Activated CD4-positive, alpha-beta T cell treated with anti-CD3 and anti-CD28 coated beads, Interleukin-2, amount 50 U/mL, for 16 hours (primary cell): ENCODE data around the gene KATNAL2.

Experiments used
- DNase-seq: peaks from one replicate; pipeline ENCODE4 v3.0.0-alpha.2; 2020

The KATNAL2 gene

DNA sequence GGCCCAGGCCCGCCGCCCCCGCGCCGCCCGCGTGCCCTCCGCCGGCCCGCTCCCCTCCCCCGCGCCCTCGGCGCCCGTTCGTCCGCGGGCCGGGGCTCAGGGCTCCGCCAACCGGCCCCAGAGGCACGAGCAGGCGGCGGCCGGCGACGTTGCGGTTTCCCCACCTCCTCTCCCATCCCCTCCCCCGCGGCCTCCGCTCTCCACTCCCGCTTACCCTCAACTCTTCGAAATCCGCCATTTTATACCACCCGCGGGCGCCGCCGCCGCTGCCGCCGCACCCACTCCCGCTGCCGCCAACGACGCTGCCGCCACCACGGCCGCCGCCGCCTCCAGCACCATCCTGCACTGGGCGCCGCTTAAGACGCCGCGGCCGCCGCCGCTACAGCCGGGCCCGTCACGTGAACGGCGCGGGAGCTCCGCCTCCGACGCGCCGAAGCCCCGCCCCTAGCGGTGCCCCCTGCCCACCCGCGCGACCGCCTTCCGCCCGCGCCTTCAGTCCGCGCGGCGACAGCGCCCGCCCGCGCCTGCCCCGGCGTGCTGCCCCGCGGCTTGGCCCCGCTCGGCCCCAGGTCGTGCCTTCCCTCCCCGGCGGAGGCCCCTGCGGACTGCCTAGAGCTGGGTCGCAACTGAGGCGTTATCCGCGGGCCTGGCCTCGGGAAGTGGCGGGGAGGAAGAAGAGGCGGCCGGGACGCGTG, at the start of gene KATNAL2, which contains the start of gene PIAS2:
TSS of gene KATNAL2 (plus strand) at position 495 of the 695 bp plus-strand sequence. CDS start 29,271 bp downstream, outside the sequence.
TSS of gene PIAS2 (minus strand) at position 400 of the 695 bp plus-strand sequence. CDS start at position 238, 162 bp downstream.
- DNase-seq: peak; percentile 82

GRCh38 chr18:46868169-46868921, 49.1 kb upstream of the KATNAL2 start:
- no peak for DNase-seq

DNA sequence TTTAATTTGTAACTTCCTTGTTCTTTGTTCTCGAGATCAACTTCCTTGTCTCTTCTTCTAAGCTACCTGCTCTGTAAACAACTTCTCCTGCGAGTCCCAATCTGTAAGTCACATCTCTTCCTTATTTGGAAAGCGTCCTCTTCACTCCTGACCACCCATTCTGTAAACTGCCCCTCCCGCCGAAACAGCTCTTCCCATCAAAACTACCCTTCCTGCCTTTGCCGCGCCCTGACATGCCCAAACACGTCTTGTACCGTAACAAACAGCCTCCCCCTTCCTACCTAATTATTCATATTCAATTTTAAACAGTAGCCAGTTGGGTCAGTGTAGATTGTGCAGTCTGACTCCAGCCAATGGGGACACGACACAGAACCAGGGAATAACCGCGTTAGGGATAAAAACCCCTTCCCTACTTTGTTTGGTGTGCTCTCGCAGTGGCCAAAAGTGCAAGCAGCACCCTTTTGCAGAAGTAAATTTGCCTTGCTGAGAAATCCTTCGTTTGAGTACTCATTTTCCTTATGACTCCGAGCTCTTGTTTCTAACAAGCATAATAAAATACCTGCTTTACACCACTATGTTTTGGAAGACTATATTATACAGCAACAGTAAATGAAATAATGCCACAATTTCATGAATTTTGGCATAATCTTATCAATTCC, 39.9 kb upstream of the KATNAL2 start:
- no peak for DNase-seq

GRCh38 chr18:46883180-46883579, 34.2 kb upstream of the KATNAL2 start:
- no peak for DNase-seq

GRCh38 chr18:46886893-46887292, 30.5 kb upstream of the KATNAL2 start:
- no peak for DNase-seq

DNA sequence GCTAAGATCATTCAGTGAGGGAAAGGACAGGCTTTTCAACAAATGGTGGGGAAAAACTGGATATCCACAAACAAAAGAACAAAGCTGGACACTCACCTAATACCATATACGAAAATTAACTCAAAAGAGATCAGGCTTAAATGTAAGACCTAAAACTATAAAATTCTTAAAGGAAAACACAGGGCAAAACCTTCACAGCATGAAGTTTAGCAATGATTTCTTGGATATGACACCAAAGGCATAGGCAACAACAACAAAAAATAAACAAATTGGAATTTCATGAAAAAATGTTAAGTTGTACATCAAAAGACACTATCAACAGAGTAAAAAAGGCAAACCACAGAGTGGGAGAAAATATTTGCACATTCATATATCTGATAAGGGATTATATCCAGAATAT, 28.4 kb upstream of the KATNAL2 start:
- DNase-seq: no peak

DNA sequence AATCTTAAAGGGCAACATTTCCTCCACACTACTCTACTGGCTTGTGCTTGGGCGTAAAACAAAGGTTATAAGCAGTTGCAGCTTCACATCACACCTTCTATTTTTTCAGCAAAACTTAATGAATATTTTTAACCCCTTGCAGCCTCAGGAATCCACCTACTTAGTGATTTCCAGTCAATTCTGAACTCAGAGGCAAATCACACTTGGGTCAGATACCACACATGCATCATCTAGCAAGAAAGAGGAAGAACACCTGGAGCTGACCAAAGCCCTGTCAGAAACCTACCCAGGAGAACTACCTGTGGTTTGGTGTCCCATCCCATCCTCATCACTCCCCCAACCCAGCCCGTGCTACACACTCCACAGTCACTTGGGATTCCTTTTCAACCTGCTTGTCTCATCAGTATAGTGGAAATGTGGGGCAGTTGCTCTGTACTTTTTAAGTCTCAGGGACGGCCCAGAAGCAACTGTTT, 25.6 kb upstream of the KATNAL2 start:
- peak; percentile 48 for DNase-seq

DNA sequence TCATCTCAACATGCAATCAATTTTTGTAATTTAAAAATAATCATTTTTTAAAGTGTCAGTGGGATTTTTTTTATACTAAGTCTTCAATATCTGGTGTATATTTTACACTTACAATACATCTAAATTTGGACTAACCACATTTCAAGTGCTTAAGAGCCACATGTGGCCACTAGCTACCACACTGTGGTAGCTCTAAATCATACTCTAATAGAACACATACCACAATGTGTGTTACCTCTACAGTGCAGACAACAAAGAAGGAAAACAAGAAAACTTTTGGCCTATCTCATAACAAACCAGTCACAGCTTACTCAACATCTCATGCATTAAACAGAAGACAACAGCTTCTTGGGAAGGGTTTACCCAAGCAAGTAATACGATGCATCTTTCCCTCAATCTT, 24.6 kb upstream of the KATNAL2 start:
- DNase-seq: peak; percentile 1

- DNase-seq: no peak
These were observed 24.0 kb upstream of the KATNAL2 start for GRCh38 chr18:46893360-46893759.

DNA sequence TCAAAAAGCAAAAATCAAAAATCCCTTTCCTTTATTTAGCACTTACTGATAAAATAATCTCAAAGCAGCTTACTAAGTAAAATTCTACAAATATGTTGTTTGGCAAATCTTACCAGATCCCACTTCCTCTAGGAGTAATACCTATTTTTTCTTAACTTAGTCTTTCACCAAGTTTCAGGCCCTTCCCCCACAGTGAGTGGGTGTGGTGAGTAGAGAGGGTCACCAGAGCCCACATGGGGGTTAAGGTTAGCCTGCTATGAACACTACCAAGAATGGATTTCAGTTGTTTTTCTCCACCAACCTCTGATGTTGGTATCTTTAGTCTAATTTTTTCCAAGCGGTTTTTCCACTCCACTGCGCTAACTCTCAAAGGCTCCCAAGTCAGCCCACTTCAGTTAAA, 23.3 kb upstream of the KATNAL2 start:
- no peak for DNase-seq

- DNase-seq: peak; percentile 18
These were observed 18.0 kb upstream of the KATNAL2 start for GRCh38 chr18:46899274-46899948.

DNA sequence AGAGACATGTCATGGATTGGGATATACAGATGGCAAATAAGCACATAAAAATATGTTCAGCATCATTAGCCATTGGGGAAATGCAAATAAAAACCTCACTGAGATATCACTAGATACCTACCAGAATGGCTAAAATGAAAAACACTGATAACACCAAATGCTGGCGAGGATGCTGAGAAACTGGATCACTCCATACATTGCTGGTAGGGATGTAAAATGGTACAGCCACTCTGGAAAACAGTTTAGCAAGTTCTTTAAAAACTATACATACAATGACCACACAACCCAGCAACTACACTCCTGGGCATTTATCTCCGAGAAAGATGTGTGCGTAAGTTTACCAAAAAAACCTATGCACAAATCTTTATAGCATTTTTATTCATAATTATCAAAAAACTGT, 14.0 kb upstream of the KATNAL2 start:
- DNase-seq: no peak

GRCh38 chr18:46909497-46909896, 7.9 kb upstream of the KATNAL2 start:
- no peak for DNase-seq

GRCh38 chr18:46910856-46911255, 6.5 kb upstream of the KATNAL2 start:
- no peak for DNase-seq

DNA sequence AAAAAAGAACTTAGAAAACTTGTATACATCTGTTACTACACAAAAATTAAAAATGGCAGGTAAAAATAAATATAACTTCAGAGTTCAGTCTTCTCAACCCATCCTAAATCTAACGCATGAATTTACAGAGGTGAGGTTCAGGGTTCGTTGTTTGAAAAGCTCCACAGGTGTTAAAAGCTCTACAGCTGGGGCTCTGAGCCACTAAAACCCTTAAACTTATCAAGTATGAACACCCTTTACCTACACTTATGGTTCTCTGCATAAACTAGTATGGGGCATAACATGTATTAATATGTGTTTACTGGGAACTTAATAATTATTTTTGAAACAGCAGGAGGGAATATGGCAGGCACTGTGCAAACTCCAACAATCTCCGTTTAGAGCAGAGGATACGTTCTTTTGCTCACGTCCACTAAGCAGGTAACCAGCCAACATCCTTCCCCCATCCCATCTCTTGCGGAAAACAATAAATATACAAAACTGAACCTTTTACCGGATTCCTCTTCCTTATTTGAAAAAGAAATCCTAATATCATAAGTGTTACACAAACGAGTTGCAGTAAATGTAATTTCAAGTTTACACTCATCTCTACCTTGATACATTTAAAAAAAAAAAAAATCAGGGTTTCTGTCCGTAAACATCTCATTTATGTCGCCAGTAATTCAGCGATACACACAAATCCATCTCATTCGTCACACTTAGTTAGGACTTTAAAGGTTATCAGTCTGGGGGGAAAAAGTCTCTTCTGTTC, 1.4 kb upstream of the KATNAL2 start:
- DNase-seq: no peak

GRCh38 chr18:46916551-46917107, 773 bp upstream of the KATNAL2 start:
- peak; percentile 34 for DNase-seq

- DNase-seq: no peak
These were observed 600 bp downstream of the KATNAL2 start for GRCh38 chr18:46917803-46918600.

DNA sequence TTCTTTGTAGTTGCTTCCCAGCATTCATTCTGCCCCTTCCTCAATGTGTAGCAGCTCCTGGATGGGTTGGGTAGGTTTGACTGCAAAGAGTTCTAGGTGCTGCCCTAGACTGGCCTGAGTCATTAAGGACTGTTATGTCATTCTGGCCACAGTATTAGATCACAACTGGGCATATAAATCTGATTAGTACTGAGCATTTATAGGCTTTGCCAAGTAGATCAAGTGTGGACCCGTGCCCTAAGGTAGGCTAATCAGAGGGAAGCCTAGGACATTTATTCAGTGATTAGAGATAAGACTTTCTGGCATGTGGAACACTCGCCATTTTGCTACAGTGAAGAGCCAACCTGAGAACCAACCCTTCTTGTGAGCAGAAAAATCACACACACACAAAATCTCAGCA, 2.7 kb downstream of the KATNAL2 start:
- DNase-seq: no peak

GRCh38 chr18:46920653-46921052, 3.3 kb downstream of the KATNAL2 start:
- DNase-seq: no peak

DNA sequence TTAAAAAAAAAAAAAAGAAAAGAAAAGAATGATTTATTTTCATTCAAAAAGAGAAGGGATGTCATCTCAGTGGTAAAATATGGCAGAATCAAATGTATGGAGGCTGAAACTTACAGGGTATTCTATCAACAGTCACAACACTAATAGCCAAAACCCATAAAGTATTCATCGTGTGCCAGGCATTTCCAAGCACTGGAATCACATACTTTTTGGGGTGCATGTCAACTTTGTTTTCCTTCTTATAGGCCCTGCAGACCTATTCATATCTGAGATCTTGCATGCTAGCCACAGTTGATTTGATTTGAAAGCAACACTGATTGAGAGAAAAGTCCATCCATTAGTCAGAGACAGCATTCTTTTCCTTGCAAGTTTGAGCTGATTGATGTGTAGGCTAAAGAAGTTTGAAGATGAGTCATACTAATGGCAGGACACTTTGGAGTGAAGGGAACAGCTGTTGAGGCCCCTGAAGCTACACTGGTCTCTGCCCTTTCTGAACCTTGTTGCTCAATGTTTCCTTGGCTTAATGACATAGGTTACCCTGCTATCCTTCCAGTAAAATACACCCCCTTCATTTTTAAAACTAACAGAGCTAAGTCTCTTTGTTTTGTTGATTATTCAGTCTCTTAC, 22.0 kb downstream of the KATNAL2 start:
- no peak for DNase-seq
